Small intestine (tissue), 7 donors: ENCODE data around the gene TNIP1. TPM values are rescaled to one million over a fixed set of nuclear protein-coding genes. Genes with fewer than 3 reads are reported as not detected.

ENCODE experiments used
- DNase-seq, 2 donors: peaks; one replicate each; pipeline versions ENCODE4 v3.0.0 to v3.0.0-alpha.2; 2013
- FAIRE-seq: peaks from 2 replicates; lab custom pipeline; 2012; peaks lifted over from hg19 to GRCh38; lab: Jason Lieb, UNC
- H3K27ac ChIP-seq, 3 donors: one replicate each; pipeline ENCODE4 v1.5.1; 2013; ENCODE audit warnings: low read length in 2 of 3, mild to moderate bottlenecking in 2 of 3, control low read depth in 1 of 3, inconsistent platforms in 1 of 3, low read depth in 1 of 3, moderate library complexity in 1 of 3
- H3K27me3 ChIP-seq, 3 donors: one replicate each; pipeline ENCODE4 v1.6.1; 2013; ENCODE audit warnings: low read length in 3 of 3, inconsistent platforms in 1 of 3; ENCODE audit not compliant: control insufficient read depth in 3 of 3, insufficient read depth in 3 of 3
- H3K36me3 ChIP-seq, 3 donors: one replicate each; pipeline ENCODE4 v1.6.1; 2013; ENCODE audit warnings: low read length in 3 of 3, inconsistent platforms in 1 of 3, low read depth in 1 of 3, mild to moderate bottlenecking in 1 of 3, moderate library complexity in 1 of 3; ENCODE audit not compliant: control insufficient read depth in 3 of 3, insufficient read depth in 2 of 3
- H3K4me1 ChIP-seq, 3 donors: one replicate each; pipeline ENCODE4 v1.6.1; 2013; ENCODE audit warnings: low read length in 2 of 3, inconsistent platforms in 1 of 3, low read depth in 1 of 3, mild to moderate bottlenecking in 1 of 3, moderate library complexity in 1 of 3; ENCODE audit not compliant: control insufficient read depth in 3 of 3, insufficient read depth in 2 of 3
- H3K4me3 ChIP-seq, 3 donors: one replicate each; pipeline ENCODE4 v1.5.1; 2013; ENCODE audit warnings: low read length in 3 of 3, control low read depth in 1 of 3, inconsistent platforms in 1 of 3, low read depth in 1 of 3, mild to moderate bottlenecking in 1 of 3, moderate library complexity in 1 of 3
- H3K9me3 ChIP-seq, 2 donors: one replicate each; pipeline ENCODE4 v1.6.1; 2013; ENCODE audit warnings: low read depth in 1 of 2, low read length in 1 of 2; ENCODE audit not compliant: control insufficient read depth in 2 of 2, insufficient read depth in 1 of 2
- WGBS, 3 donors: extraction: QIAGEN DNeasy Blood & Tissue Kit; methylation state at CpG; one replicate each; pipeline ENCODE4 v1.1.7; 2013; 5-methylcytosine and 5-hydroxymethylcytosine counted together
- polyA plus RNA-seq, 4 donors: library from polyadenylated mRNA; stranded (reverse) in 3 of 4; unstranded in 1 of 4; fragments of 200-250 nt in 3 of 4; fragments of 120-200 nt in 1 of 4; gene quantifications; one replicate each; pipeline versions ENCODE4 v1.2.1 to v1.2.3, GENCODE V29; 2013
- donor health status: healthy with polysubstance abuse.
- donor health status: control.
- donor health status: control.
- donor health status: Bipolar disorder and iron deficiency.
- donor health status: healthy.

TNIP1 gene
- polyA plus RNA-seq, 4 donors, result 78.7 to 190 (median 131) TPM

- Histone ChIP-seq H3K36me3 (peaks cover 3 to 84% (median 22%) of the 10 kb centered on the region in 3 donors), H3K27ac (peak overlapping the region in 1 of 3 donors; percentile 94), H3K9me3 (no peaks in the 10 kb centered on the region), H3K4me3 (no peak overlapping the region), H3K4me1 (peaks cover 10 to 22% (median 17%) of the 10 kb centered on the region in 3 donors), H3K27me3 (no peaks in the 10 kb centered on the region)
- FAIRE-seq (no peak), DNase-seq (no peak)
- 95 to 97% (median 96%) methylated on average over 12 of the region's 12 CpGs for whole genome bisulfite sequencing, 3 donors
These were observed 15.8 kb downstream of the TNIP1 start for GRCh38 chr5:151064916-151065499.

DNA sequence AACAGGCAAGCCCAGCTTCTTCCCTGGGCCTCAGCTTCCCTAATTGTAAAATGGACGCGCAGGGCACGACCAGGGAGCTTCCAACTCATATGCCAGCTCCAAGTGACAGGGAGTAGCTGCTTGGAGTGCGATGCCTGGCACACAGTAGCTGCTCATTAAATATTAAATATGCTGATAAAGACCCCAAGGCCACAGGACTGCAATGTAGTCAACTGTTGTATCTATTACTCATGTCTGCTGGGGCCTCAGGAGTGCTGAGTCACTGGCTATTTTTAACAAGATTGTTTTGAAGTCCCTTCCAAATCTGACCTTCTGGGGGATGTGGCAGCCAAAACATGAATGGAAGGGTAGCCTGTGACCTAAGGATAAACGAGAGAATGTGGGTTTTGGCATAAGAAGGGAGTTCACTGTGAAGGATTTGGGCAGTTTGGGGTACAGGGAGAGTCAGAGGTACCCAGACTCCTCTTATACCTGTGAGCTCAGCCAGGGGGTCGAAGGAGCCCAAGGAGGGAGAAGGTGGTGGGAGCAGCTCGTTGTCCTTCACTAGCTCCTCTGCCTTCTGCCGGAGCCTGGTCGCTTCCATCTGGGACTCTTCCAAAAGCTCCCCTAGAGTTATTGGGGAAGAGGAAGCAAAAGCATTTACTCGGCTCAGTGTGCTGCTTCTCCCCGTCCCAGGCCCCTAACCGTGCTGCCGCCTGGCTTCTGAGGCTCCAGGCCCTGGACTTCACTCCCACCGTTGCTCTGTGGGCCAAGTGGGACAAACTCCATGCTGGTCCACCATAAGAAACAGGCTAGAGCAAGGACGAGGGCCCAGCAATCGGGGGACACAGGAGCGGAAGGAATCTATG is 17.5 kb downstream of the TNIP1 start:
- Histone ChIP-seq H3K4me3 (no peak overlapping the region), H3K36me3 (peaks cover 9 to 84% (median 28%) of the 10 kb centered on the region in 3 donors), H3K9me3 (no peaks in the 10 kb centered on the region), H3K4me1 (peaks cover 7 to 22% (median 17%) of the 10 kb centered on the region in 3 donors), H3K27me3 (no peaks in the 10 kb centered on the region), H3K27ac (peak overlapping the region; percentile 37 to 94 (median 63))
- DNase-seq (no peak), FAIRE-seq (no peak)
- 71 to 85% (median 78%) methylated on average over 17 of the region's 17 CpGs for WGBS, 3 donors

- no peak for FAIRE-seq
- peaks cover 7 to 22% (median 17%) of the 10 kb centered on the region in 3 donors for H3K4me1 ChIP-seq
- WGBS, 3 donors, result 37 to 83% (median 57%) methylated on average over 5 of the region's 5 CpGs
- H3K27ac ChIP-seq, result peak overlapping the region; percentile 63 to 94 (median 66)
- H3K4me3 ChIP-seq, result no peak overlapping the region
- no peaks in the 10 kb centered on the region for H3K27me3 ChIP-seq
- peaks cover 9 to 82% (median 33%) of the 10 kb centered on the region in 3 donors for H3K36me3 ChIP-seq
- DNase-seq, result peak; percentile 70 to 89
- no peaks in the 10 kb centered on the region for H3K9me3 ChIP-seq
These were observed 18.3 kb downstream of the TNIP1 start for GRCh38 chr5:151062405-151063141.

DNA sequence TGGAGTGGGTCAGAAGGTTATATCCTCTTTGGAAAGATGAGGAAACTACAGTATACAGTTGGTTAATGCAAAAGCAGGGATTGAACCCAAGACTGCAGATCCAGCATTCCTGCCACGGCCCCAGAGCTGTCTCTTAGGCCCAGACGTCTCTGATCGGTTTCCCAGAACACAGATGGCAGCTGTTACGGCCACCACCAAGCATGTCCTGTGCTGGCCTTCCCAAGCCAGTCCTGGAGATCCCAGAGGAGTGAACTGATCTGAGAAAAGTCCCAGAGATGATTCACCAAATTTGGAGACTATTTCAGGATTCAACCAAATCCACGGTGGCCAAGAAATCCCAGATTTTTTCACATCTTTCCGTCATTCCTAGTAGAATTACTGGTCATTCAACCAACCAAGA is 20.1 kb downstream of the TNIP1 start:
- Histone ChIP-seq H3K27me3 (no peaks in the 10 kb centered on the region), H3K9me3 (no peaks in the 10 kb centered on the region), H3K4me1 (peaks cover 7 to 22% (median 15%) of the 10 kb centered on the region in 3 donors), H3K4me3 (no peak overlapping the region), H3K27ac (peak overlapping the region in 1 of 3 donors; percentile 62), H3K36me3 (peaks cover 9 to 89% (median 37%) of the 10 kb centered on the region in 3 donors)
- WGBS, 3 donors, result 87 to 93% (median 90%) methylated on average over 6 of the region's 6 CpGs
- DNase-seq (no peak), FAIRE-seq (no peak)

DNA sequence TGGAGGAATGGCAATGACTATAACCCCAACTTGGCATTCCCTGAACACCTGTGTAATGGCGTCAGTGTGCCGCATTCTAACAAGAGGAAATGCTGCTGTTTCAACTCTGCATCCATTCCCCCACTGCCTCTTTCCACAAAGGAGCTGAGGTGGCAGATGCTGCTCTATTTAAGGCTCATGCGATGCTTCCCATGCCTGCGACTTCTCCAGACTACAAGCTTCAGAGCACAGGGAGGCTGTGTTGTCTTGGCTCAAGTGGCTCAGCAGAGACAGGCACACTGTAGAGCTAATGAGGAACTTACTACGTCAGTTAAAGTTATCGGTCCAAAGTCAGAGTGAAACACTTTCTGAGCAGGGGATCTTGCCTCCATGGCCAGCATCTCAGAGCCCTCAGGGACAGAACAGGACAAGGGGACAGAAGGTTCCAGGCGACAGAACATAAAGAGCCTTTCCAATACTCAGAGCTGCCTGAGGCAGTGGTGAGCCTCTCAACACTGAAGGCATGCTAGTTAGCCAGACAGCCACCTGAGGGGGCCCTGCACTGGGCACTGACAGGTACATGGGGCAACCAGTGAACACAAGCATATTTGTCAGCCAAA is 21.8 kb downstream of the TNIP1 start:
- 85 to 94% (median 93%) methylated on average over 7 of the region's 7 CpGs for WGBS, 3 donors
- peak overlapping the region in 1 of 3 donors; percentile 18 for H3K27ac ChIP-seq
- no peaks in the 10 kb centered on the region for H3K27me3 ChIP-seq
- peaks cover 4 to 16% (median 13%) of the 10 kb centered on the region in 3 donors for H3K4me1 ChIP-seq
- H3K4me3 ChIP-seq, result no peak overlapping the region
- DNase-seq (no peak), FAIRE-seq (no peak)
- H3K36me3 ChIP-seq, result peaks cover 11 to 96% (median 40%) of the 10 kb centered on the region in 3 donors
- H3K9me3 ChIP-seq, result no peaks in the 10 kb centered on the region

DNA sequence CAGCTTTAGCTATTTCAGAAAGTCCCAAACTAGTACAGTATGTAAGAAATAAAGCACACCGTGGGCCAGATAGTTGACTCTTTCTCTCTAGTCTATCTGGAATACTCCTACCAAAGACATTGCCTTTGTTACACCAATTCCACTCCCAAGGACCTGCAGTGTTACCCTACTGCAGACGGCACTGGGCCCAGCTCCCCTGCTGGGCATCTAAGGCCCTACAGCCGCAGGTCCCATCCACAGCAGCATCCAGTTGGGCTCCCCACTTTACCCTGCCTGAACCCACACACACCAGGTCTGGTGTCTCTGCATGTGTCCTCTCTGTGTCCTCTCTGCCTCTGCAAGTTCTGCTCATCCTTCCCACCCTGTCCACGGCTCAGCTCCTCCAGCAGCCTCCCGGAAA is 22.5 kb downstream of the TNIP1 start:
- Histone ChIP-seq H3K4me1 (peaks cover 0 to 10% (median 9%) of the 10 kb centered on the region in 3 donors), H3K4me3 (no peak overlapping the region), H3K36me3 (peaks cover 11 to 96% (median 39%) of the 10 kb centered on the region in 3 donors), H3K27ac (no peak overlapping the region), H3K9me3 (no peaks in the 10 kb centered on the region), H3K27me3 (no peaks in the 10 kb centered on the region)
- FAIRE-seq, result no peak
- no peak for DNase-seq
- 86 to 98% (median 87%) methylated on average over 5 of the region's 5 CpGs for WGBS, 3 donors

GRCh38 chr5:151056379-151057325 is 24.2 kb downstream of the TNIP1 start:
- 93 to 96% (median 94%) methylated on average over 25 of the region's 25 CpGs for WGBS, 3 donors
- peaks cover 12 to 94% (median 42%) of the 10 kb centered on the region in 3 donors for H3K36me3 ChIP-seq
- H3K27me3 ChIP-seq, result no peaks in the 10 kb centered on the region
- H3K27ac ChIP-seq, result peak overlapping the region in 1 of 3 donors; percentile 92
- DNase-seq (no peak), FAIRE-seq (no peak)
- no peaks in the 10 kb centered on the region for H3K9me3 ChIP-seq
- no peak overlapping the region for H3K4me3 ChIP-seq
- peaks cover 0 to 8% (median 5%) of the 10 kb centered on the region in 3 donors for H3K4me1 ChIP-seq
